GM12892 (cell line): ENCODE measurements around the gene CLDN8.

Source experiments
- POLR2A ChIP-seq: IDR thresholded peaks from 2 replicates; pipeline ENCODE4 v1.6.1; 2011; ENCODE audit warnings: low read depth, low read length, control low read depth
- POLR2AphosphoS5 ChIP-seq: IDR thresholded peaks from 2 replicates; pipeline ENCODE4 v1.6.1; 2011; ENCODE audit warnings: low read depth, low read length, control low read depth

DNA sequence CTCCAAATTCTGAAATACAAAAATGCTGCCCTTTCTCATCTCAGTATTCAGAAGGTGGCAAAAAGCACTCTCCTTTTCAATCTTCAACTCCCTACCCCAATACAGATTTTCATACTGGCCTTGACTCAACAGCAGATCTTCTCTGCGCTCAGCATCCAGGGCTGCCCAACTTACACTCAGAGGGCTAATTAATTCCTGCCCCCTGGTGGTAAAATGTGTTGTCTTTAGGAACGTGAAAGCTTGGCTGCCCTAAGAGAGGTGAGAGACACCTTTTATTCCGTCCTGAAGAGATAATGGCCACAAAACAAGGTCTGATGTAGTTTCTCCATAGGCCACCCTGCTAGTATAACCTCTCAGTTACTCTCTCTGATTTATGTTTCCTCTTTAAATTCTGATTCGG is 41.9 kb upstream of the CLDN8 start:
- TF ChIP-seq POLR2A (no peak), POLR2AphosphoS5 (no peak)
